IMR-90 (cell line): ENCODE measurements around the gene RIPOR2. TPM values are rescaled to one million over a fixed set of nuclear protein-coding genes. Genes with fewer than 3 reads are reported as not detected.

Experiments
- ATAC-seq: fragments of 200-7000 bp; cut with Tn5 transposase; 2 replicates; pipeline ENCODE4 v1.9.1; 2020; ENCODE audit warnings: low read depth, mild to moderate bottlenecking, moderate library complexity
- BruUV-seq: library from RNA; stranded (reverse); fragments of 400-500 nt; replicated peaks from 2 replicates; lab custom pipeline; 2021; lab: Mats Ljungman, UMichigan
- CTCF ChIA-PET: fragments of 300-600 bp; formaldehyde crosslinking; extraction: SDS; loops from one replicate; lab custom pipeline; 2021; ENCODE audit warnings: antibody characterized with exemption; lab: Yijun Ruan, JAX
- POLR2A ChIA-PET: fragments of 300-600 bp; sonication (Branson Sonifier 250); formaldehyde crosslinking; loops from one replicate; lab custom pipeline; 2022; ENCODE audit warnings: antibody characterized with exemption; ENCODE audit not compliant: unreplicated experiment; lab: Charles Lee
- DNase-seq: peaks from one replicate; pipeline ENCODE4 v3.0.0; 2013
- H2AFZ ChIP-seq: replicated peaks from 2 replicates; pipeline ENCODE3; 2013; ENCODE audit warnings: low read length, mild to moderate bottlenecking; ENCODE audit not compliant: poor library complexity
- H2AK5ac ChIP-seq: 2 replicates; pipeline ENCODE4 v1.6.1; 2013; ENCODE audit warnings: low read depth, low read length, inconsistent platforms
- H2AK9ac ChIP-seq: replicated peaks from 2 replicates; pipeline ENCODE3; 2013; ENCODE audit warnings: mild to moderate bottlenecking, low read depth, low read length, moderate library complexity; ENCODE audit not compliant: poor library complexity
- H2BK120ac ChIP-seq: 2 replicates; pipeline ENCODE4 v1.6.1; 2013; ENCODE audit warnings: low read depth, low read length, inconsistent platforms
- H2BK15ac ChIP-seq: 3 replicates; pipeline ENCODE4 v1.6.1; 2013; ENCODE audit warnings: low read depth, low read length, inconsistent platforms
- H2BK20ac ChIP-seq: 2 replicates; pipeline ENCODE4 v1.6.1; 2013; ENCODE audit warnings: low read depth, mild to moderate bottlenecking, inconsistent platforms, low read length, moderate library complexity
- H2BK5ac ChIP-seq: 2 replicates; pipeline ENCODE4 v1.6.1; 2013; ENCODE audit warnings: mild to moderate bottlenecking, low read depth, low read length, inconsistent platforms; ENCODE audit not compliant: poor library complexity, severe bottlenecking
- H3K14ac ChIP-seq: replicated peaks from 2 replicates; pipeline ENCODE4 v1.6.1; 2013; ENCODE audit warnings: low read depth, low read length, inconsistent platforms
- H3K18ac ChIP-seq: 2 replicates; pipeline ENCODE4 v1.6.1; 2013; ENCODE audit warnings: low read depth, low read length, control low read depth
- H3K23ac ChIP-seq: 2 replicates; pipeline ENCODE4 v1.6.1; 2013; ENCODE audit warnings: low read depth, low read length, inconsistent platforms
- H3K27ac ChIP-seq: 2 replicates; pipeline ENCODE4 v1.5.1; 2013; ENCODE audit warnings: mild to moderate bottlenecking, control low read depth, low read length; ENCODE audit not compliant: insufficient read depth
- H3K27me3 ChIP-seq: 2 replicates; pipeline ENCODE4 v1.6.1; 2013; ENCODE audit warnings: low read length; ENCODE audit not compliant: control insufficient read depth, insufficient read depth
- H3K36me3 ChIP-seq: 2 replicates; pipeline ENCODE4 v1.6.1; 2013; ENCODE audit warnings: low read length, mixed read lengths; ENCODE audit not compliant: control insufficient read depth, insufficient read depth
- H3K4ac ChIP-seq: 2 replicates; pipeline ENCODE4 v1.6.1; 2013; ENCODE audit warnings: low read depth, low read length, inconsistent platforms
- H3K4me1 ChIP-seq: 2 replicates; pipeline ENCODE4 v1.6.1; 2013; ENCODE audit warnings: low read length, mixed read lengths; ENCODE audit not compliant: control insufficient read depth, insufficient read depth
- H3K4me2 ChIP-seq: 2 replicates; pipeline ENCODE4 v1.6.1; 2013; ENCODE audit warnings: low read depth, mild to moderate bottlenecking, control low read depth, low read length, moderate library complexity
- H3K4me3 ChIP-seq: 2 replicates; pipeline ENCODE4 v1.5.1; 2013; ENCODE audit warnings: low read depth, mild to moderate bottlenecking, control low read depth, low read length, moderate library complexity; ENCODE audit not compliant: insufficient read depth
- H3K56ac ChIP-seq: 2 replicates; pipeline ENCODE4 v1.6.1; 2013; ENCODE audit warnings: low read length, inconsistent platforms; ENCODE audit not compliant: insufficient read depth; ENCODE audit errors: extremely low read depth
- H3K79me1 ChIP-seq, 2 experiments: 2 replicates each; pipeline ENCODE4 v1.6.1; 2013; ENCODE audit warnings: low read length in 2 of 2, inconsistent platforms in 1 of 2, low read depth in 1 of 2
- H3K9ac ChIP-seq: 2 replicates; pipeline ENCODE4 v1.6.1; 2013; ENCODE audit warnings: low read depth, low read length, control low read depth
- H3K9me1 ChIP-seq: 2 replicates; pipeline ENCODE4 v1.6.1; 2013; ENCODE audit warnings: low read length, inconsistent platforms; ENCODE audit not compliant: insufficient read depth
- H3K9me3 ChIP-seq: 2 replicates; pipeline ENCODE4 v1.6.1; 2013; ENCODE audit warnings: low read length; ENCODE audit not compliant: control insufficient read depth, insufficient read depth
- H4K20me1 ChIP-seq: 2 replicates; pipeline ENCODE4 v1.6.1; 2013; ENCODE audit warnings: low read length, inconsistent platforms; ENCODE audit not compliant: insufficient read depth
- H4K5ac ChIP-seq: 2 replicates; pipeline ENCODE4 v1.6.1; 2013; ENCODE audit warnings: mild to moderate bottlenecking, low read depth, low read length, control low read depth
- H4K8ac ChIP-seq, 2 experiments: 2 replicates each; pipeline ENCODE4 v1.6.1; 2013; ENCODE audit warnings: low read depth in 2 of 2, low read length in 2 of 2, control low read depth in 1 of 2, inconsistent platforms in 1 of 2
- H4K91ac ChIP-seq: 2 replicates; pipeline ENCODE4 v1.6.1; 2013; ENCODE audit warnings: low read depth, low read length, inconsistent platforms; ENCODE audit not compliant: insufficient read depth
- BHLHE40 ChIP-seq: fragments of 150-350 bp; IDR thresholded peaks from 2 replicates; pipeline ENCODE4 v1.6.1; 2016; ENCODE audit warnings: mild to moderate bottlenecking, low read depth, low read length
- CEBPB ChIP-seq: IDR thresholded peaks from 2 replicates; pipeline ENCODE4 v1.6.1; 2012; ENCODE audit warnings: low read depth, low read length, improper control_type of control experiment
- CHD1 ChIP-seq: IDR thresholded peaks from 2 replicates; pipeline ENCODE4 v1.6.1; 2012; ENCODE audit warnings: low read depth, low read length, improper control_type of control experiment
- NFE2L2 ChIP-seq: fragments of 150-350 bp; IDR thresholded peaks from 2 replicates; pipeline ENCODE4 v1.6.1; 2016; ENCODE audit warnings: low read depth, mild to moderate bottlenecking, low read length
- POLR2A ChIP-seq: IDR thresholded peaks from 2 replicates; pipeline ENCODE4 v1.6.1; 2012; ENCODE audit warnings: mild to moderate bottlenecking, low read depth, low read length
- RCOR1 ChIP-seq: IDR thresholded peaks from 2 replicates; pipeline ENCODE4 v1.6.1; 2012; ENCODE audit warnings: mild to moderate bottlenecking, low read length, improper control_type of control experiment; ENCODE audit not compliant: insufficient replicate concordance
- RFX5 ChIP-seq: IDR thresholded peaks from 2 replicates; pipeline ENCODE4 v1.8.0; 2012; ENCODE audit warnings: low read depth, mild to moderate bottlenecking, low read length, moderate library complexity
- SMC3 ChIP-seq: fragments of 150-350 bp; IDR thresholded peaks from 2 replicates; pipeline ENCODE4 v1.6.1; 2016; ENCODE audit warnings: low read depth, mild to moderate bottlenecking, antibody characterized with exemption, low read length, moderate library complexity
- USF2 ChIP-seq: fragments of 150-350 bp; IDR thresholded peaks from 2 replicates; pipeline ENCODE4 v1.6.1; 2017; ENCODE audit warnings: mild to moderate bottlenecking, antibody characterized with exemption, low read length, low read depth
- WGBS, 2 experiments: methylation state at CpG; one replicate each; pipeline versions ENCODE4 v1.1.5 to v1.1.7; 2013; ENCODE audit warnings: missing lambda C conversion rate in 2 of 2; ENCODE audit not compliant: insufficient read length in 1 of 2; ENCODE audit errors: extremely low coverage in 2 of 2; 5-methylcytosine and 5-hydroxymethylcytosine counted together
- dilution Hi-C: fragments of 300-500 bp; cut with HindIII; formaldehyde crosslinking; loops from one replicate; pipeline ENCODE4 v1.14.3; 2018; ENCODE audit warnings: low sequenced_read_pairs; ENCODE audit not compliant: unreplicated experiment
- in situ Hi-C: fragments of 300-500 bp; cut with MboI; formaldehyde crosslinking; loops from 3 replicates; pipeline ENCODE4 v1.14.3; 2019; ENCODE audit warnings: low sequenced_read_pairs, inconsistent platforms, mixed read lengths
- intact Hi-C: fragments of 100-400 bp; cut with micrococcal nuclease; formaldehyde crosslinking; loops from 2 replicates; pipeline ENCODE4 v1.10.0; 2022
- polyA plus RNA-seq, 3 experiments: library from polyadenylated mRNA; depleted of rRNA; stranded (reverse); fragments of >200 nt; gene quantifications; 2 replicates each; pipeline ENCODE4 v1.2.3, GENCODE V29; 2012; ENCODE audit warnings: low replicate concordance in 1 of 3
- total RNA-seq: library from RNA; depleted of rRNA; stranded (reverse); fragments of >200 nt; gene quantifications from 2 replicates; pipeline ENCODE4 v1.2.3, GENCODE V29; 2012
- TF ChIP-seq, protein P1 (sequence below): fragments of 150-350 bp; IDR thresholded peaks from 2 replicates; pipeline ENCODE4 v1.6.1; 2016; ENCODE audit warnings: low read depth, mild to moderate bottlenecking, low read length, moderate library complexity, borderline replicate concordance
- TF ChIP-seq, protein P2 (sequence below): conservative IDR thresholded peaks from 2 replicates; pipeline ENCODE4 v1.5.1; 2012; ENCODE audit warnings: mild to moderate bottlenecking, low read depth, low read length, improper control_type of control experiment

Gene RIPOR2
- total and polyA plus RNA-seq, 2 of the 4 experiments (the other 2 are of a cell fraction), result 1.1 to 1.2 TPM

DNA sequence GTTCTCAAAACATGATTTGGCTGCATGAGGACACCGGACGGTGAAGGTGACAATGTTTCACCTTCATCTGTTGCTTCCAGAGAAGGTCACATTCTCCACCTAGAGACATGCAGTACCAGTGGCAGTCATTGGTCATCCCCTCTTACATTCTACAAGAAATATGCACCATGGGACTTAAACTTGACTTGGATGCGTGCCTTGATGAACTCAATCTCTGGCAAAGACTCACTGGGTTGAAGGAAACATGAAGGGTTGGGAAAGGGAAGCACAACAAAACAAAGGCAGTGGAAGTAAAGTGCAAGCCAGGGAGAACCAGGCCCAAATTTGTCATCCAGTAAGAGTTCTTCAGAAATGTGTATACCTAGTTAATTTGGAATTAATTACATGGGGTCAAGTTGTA lies 97.7 kb downstream of the RIPOR2 start:
- Histone ChIP-seq H3K9me3 (no peaks in the 10 kb centered on the region), H2AK5ac (no peak overlapping the region), H4K91ac (no peak overlapping the region), H3K4me2 (no peak overlapping the region), H4K20me1 (no peaks in the 10 kb centered on the region), H2AFZ (no peak overlapping the region), H2BK15ac (no peak overlapping the region), H3K56ac (no peak overlapping the region), H2AK9ac (no peak overlapping the region), H3K36me3 (peaks cover 10% of the 10 kb centered on the region), H3K14ac (no peak overlapping the region), H3K9me1 (0 out of 2 replicates have a peak, but pooled peaks cover 4% of the 10 kb centered on the region), H3K4ac (no peak overlapping the region), H3K9ac (no peak overlapping the region), H2BK5ac (no peak overlapping the region), H3K18ac (no peak overlapping the region), H3K27me3 (no peaks in the 10 kb centered on the region), H3K79me1 (no peaks in the 10 kb centered on the region), H3K4me3 (no peak overlapping the region), H2BK20ac (no peak overlapping the region), H4K5ac (no peak overlapping the region), H3K27ac (no peak overlapping the region), H3K23ac (no peak overlapping the region), H4K8ac (no peak overlapping the region), H3K4me1 (no peaks in the 10 kb centered on the region), H2BK120ac (no peak overlapping the region)
- ATAC-seq (no peak), DNase-seq (no peak)
- in situ Hi-C loops (no loop called here), intact Hi-C loops (no loop called here), dilution Hi-C loops (loop anchor here (25.0 kb wide), 1 partner anchor 249 kb away; no protein-coding TSS in a partner anchor)
- TF ChIP-seq SMC3, result no peak
- no peak for TF ChIP-seq NFE2L2
- no peak for TF ChIP-seq USF2
- TF ChIP-seq POLR2A, result no peak
- no peak for TF ChIP-seq BHLHE40
- TF ChIP-seq RFX5, result no peak
- TF ChIP-seq, protein P1, sequence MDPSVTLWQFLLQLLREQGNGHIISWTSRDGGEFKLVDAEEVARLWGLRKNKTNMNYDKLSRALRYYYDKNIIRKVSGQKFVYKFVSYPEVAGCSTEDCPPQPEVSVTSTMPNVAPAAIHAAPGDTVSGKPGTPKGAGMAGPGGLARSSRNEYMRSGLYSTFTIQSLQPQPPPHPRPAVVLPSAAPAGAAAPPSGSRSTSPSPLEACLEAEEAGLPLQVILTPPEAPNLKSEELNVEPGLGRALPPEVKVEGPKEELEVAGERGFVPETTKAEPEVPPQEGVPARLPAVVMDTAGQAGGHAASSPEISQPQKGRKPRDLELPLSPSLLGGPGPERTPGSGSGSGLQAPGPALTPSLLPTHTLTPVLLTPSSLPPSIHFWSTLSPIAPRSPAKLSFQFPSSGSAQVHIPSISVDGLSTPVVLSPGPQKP, result no peak
- TF ChIP-seq CHD1, result no peak
- TF ChIP-seq CEBPB, result no peak
- no peak for TF ChIP-seq RCOR1
- TF ChIP-seq, protein P2, sequence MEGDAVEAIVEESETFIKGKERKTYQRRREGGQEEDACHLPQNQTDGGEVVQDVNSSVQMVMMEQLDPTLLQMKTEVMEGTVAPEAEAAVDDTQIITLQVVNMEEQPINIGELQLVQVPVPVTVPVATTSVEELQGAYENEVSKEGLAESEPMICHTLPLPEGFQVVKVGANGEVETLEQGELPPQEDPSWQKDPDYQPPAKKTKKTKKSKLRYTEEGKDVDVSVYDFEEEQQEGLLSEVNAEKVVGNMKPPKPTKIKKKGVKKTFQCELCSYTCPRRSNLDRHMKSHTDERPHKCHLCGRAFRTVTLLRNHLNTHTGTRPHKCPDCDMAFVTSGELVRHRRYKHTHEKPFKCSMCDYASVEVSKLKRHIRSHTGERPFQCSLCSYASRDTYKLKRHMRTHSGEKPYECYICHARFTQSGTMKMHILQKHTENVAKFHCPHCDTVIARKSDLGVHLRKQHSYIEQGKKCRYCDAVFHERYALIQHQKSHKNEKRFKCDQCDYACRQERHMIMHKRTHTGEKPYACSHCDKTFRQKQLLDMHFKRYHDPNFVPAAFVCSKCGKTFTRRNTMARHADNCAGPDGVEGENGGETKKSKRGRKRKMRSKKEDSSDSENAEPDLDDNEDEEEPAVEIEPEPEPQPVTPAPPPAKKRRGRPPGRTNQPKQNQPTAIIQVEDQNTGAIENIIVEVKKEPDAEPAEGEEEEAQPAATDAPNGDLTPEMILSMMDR, result no peak
- WGBS, 2 experiments, result no CpG with 5 or more reads among the region's 3 CpGs
- ChIA-PET POLR2A (no interaction called here), CTCF (interaction anchor here (0.6 kb wide), 1 partner anchor 9 kb away, joined by 3 read pairs; no protein-coding TSS in a partner anchor)
- BruUV-seq, result no TSS peak
